Stomach (tissue), 9 donors: ENCODE results near the gene ZGRF1. TPM values are rescaled to one million over a fixed set of nuclear protein-coding genes. Genes with fewer than 3 reads are reported as not detected.
A peak's percentile ranks its signal among the peaks of the same experiment; 100 is the strongest.

Experiments
- DNase-seq, 2 donors: peaks; one replicate each; pipeline versions ENCODE4 v3.0.0 to v3.0.0-alpha.2; 2013 to 2019
- H3K27ac ChIP-seq, 5 donors: fragments of 200-600 bp in 4 of 5; sonication (generic) in 4 of 5; one replicate each; pipeline ENCODE4 v1.5.1; 2013 to 2019; ENCODE audit warnings: mild to moderate bottlenecking in 1 of 5, moderate library complexity in 1 of 5
- H3K27me3 ChIP-seq, 3 donors: fragments of 200-600 bp; sonication (generic); one replicate each; pipeline ENCODE4 v1.5.1; 2017 to 2019; ENCODE audit warnings: mixed run types in 1 of 3
- H3K36me3 ChIP-seq, 4 donors: fragments of 200-600 bp; sonication (generic); 1 replicate in 3 of 4; 2 replicates in 1 of 4; pipeline ENCODE4 v1.5.1; 2016 to 2019
- H3K4me1 ChIP-seq, 4 donors: fragments of 200-600 bp; sonication (generic); one replicate each; pipeline ENCODE4 v1.5.1; 2016 to 2019
- H3K4me3 ChIP-seq, 4 donors: fragments of 200-600 bp; sonication (generic) in 3 of 4; one replicate each; pipeline ENCODE4 v1.5.1; 2016 to 2019; ENCODE audit warnings: mild to moderate bottlenecking in 1 of 4
- H3K9me3 ChIP-seq, 4 donors: fragments of 200-600 bp; sonication (generic); one replicate each; pipeline ENCODE4 v1.5.1; 2016 to 2019
- EP300 ChIP-seq: sonication (generic); formaldehyde crosslinking; IDR thresholded peaks from one replicate; pipeline ENCODE4 v1.6.1; 2017; ENCODE audit warnings: antibody characterized with exemption
- POLR2A ChIP-seq, 4 donors: fragments of 450-650 bp; IDR thresholded peaks; one replicate each; pipeline ENCODE4 v1.6.1; 2016; ENCODE audit warnings: antibody characterized with exemption in 4 of 4, control low read depth in 2 of 4, mild to moderate bottlenecking in 1 of 4, moderate library complexity in 1 of 4
- POLR2AphosphoS5 ChIP-seq, 3 donors: sonication (generic); formaldehyde crosslinking; IDR thresholded peaks; one replicate each; pipeline ENCODE4 v1.6.1; 2016; ENCODE audit warnings: antibody characterized with exemption in 3 of 3
- WGBS, 5 donors: extraction: QIAGEN DNeasy Blood & Tissue Kit in 3 of 5; methylation state at CpG; one replicate each; pipeline versions ENCODE4 v1.1.5 to v1.1.7; 2013 to 2018; 5-methylcytosine and 5-hydroxymethylcytosine counted together
- intact Hi-C: fragments of 100-400 bp; cut with DNase I; formaldehyde crosslinking; loops from one replicate; pipeline ENCODE4 v1.15.1; 2023; ENCODE audit warnings: low total_unique reads
- polyA plus RNA-seq, 3 donors: library from polyadenylated mRNA; stranded (reverse); fragments of 200-250 nt; gene quantifications; one replicate each; pipeline ENCODE4 v1.2.3, GENCODE V29; 2013
- total RNA-seq, 5 donors: library from RNA; depleted of rRNA; stranded (reverse); fragments of >200 nt; gene quantifications; one replicate each; pipeline versions ENCODE4 v1.1.0 to v1.2.3, GENCODE V29; 2014 to 2016
- TF ChIP-seq, protein P1 (sequence below), 7 experiments: fragments of 450-650 bp in 4 of 7; fragments of 200-600 bp in 3 of 7; sonication (generic) in 3 of 7; IDR thresholded peaks; one replicate each; pipeline ENCODE4 v1.5.1; 2016 to 2019; ENCODE audit warnings: antibody characterized with exemption in 7 of 7, control low read depth in 2 of 7, mild to moderate bottlenecking in 1 of 7
- donor health status: healthy with polysubstance abuse.
- donor health status: Bipolar disorder and iron deficiency.
- donor health status: healthy.

Gene ZGRF1
- total and polyA plus RNA-seq, 8 donors, result 0.46 to 20.6 (median 3.0) TPM

DNA sequence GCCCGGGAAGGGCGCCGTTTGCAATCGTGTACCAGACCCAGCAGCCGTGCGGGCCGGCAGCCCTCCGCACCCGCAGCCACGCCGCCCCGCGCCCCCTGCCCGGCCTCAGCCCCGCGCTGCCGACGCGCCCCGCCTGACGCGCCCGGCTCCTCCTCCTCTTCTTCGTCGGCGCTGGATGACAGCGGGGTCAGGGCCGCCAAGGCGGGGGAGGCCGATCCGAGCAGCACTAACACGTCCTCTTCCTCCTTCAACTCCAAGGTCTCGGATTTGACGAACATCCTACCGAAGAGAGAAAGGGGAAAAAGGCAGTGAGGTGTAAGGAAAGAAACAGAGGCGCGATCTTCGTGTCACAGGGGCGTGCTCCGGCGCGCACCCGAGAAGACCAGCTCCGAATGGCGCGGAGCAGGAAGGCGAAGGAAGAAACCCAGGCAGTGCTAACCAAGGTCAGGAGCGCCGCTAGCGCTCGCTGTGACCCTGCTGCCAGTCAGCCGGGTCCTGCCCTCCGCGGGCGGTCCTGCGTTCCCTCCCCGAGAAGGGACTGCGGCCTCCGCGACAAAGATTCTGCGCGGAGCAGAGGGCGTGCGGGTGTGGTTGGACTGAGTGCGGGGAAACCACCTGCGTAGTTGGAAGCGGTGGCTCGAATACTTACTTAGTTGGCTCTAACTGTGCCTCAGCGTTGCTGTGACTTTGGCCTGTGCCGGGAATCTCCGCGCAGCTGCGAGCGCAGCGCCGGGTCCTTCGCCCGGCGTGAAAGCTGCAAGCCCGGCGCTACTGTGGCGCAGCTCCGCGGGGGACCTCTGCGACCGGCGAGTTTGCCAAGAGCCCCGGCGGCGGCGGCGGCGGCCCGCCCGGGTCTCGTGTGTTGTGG is 121.3 kb downstream of the ZGRF1 start:
- WGBS, 5 donors, result 0 to 1% (median 1%) methylated on average over 61 to 96 of the region's 96 CpGs
- H3K4me1 ChIP-seq, result peaks cover 42 to 56% (median 47%) of the 10 kb centered on the region in 4 donors
- DNase-seq, result peak in 1 of 2 donors; percentile 66
- H3K4me3 ChIP-seq, result peak overlapping the region; percentile 42 to 68 (median 56)
- intact Hi-C loops, result no loop called here
- TF ChIP-seq, protein P1, sequence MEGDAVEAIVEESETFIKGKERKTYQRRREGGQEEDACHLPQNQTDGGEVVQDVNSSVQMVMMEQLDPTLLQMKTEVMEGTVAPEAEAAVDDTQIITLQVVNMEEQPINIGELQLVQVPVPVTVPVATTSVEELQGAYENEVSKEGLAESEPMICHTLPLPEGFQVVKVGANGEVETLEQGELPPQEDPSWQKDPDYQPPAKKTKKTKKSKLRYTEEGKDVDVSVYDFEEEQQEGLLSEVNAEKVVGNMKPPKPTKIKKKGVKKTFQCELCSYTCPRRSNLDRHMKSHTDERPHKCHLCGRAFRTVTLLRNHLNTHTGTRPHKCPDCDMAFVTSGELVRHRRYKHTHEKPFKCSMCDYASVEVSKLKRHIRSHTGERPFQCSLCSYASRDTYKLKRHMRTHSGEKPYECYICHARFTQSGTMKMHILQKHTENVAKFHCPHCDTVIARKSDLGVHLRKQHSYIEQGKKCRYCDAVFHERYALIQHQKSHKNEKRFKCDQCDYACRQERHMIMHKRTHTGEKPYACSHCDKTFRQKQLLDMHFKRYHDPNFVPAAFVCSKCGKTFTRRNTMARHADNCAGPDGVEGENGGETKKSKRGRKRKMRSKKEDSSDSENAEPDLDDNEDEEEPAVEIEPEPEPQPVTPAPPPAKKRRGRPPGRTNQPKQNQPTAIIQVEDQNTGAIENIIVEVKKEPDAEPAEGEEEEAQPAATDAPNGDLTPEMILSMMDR (IDR thresholded peaks at IDR 0.05), result no peak
- TF ChIP-seq EP300 (no peak), POLR2A (IDR thresholded peaks at IDR 0.05) (no peak), POLR2AphosphoS5 (IDR thresholded peaks at IDR 0.05) (no peak)
- peaks cover 0 to 19% (median 11%) of the 10 kb centered on the region in 4 donors for H3K9me3 ChIP-seq
- H3K27ac ChIP-seq, result no peak overlapping the region
- H3K36me3 ChIP-seq, result no peaks in the 10 kb centered on the region
- H3K27me3 ChIP-seq, result peaks cover 52 to 100% (median 96%) of the 10 kb centered on the region in 3 donors

DNA sequence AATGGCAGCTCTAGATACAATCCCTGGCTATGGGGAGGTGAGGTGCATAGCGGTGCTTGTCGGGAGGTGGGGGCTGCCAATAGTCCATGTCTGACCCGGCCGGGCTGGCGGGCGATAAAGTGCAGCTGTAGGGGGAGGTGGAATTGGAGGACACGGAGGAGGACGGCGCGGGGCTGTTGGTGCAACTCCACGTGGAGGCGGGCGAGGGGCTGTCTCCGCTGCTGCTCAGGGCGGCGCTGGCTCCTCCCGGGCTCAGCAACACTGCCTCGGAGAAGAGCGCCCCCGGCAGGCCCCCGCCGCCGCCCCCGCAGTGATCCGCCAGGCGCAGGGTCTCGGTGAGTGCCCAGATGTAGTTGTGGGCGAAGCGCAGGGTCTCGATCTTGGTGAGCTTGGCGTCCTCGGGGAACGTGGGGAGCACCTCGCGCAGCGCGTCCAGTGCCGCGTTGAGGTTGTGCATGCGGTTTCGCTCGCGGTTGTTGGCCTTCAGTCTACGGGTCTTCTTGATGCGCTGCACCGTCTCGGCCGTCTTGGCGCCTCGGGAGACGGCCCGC is 122.0 kb downstream of the ZGRF1 start:
- intact Hi-C loops, result no loop called here
- peaks cover 48 to 100% (median 96%) of the 10 kb centered on the region in 3 donors for H3K27me3 ChIP-seq
- peak overlapping the region; percentile 42 to 68 (median 56) for H3K4me3 ChIP-seq
- no peaks in the 10 kb centered on the region for H3K36me3 ChIP-seq
- DNase-seq, result no peak
- H3K9me3 ChIP-seq, result peaks cover 0 to 12% (median 6%) of the 10 kb centered on the region in 4 donors
- peaks cover 49 to 59% (median 54%) of the 10 kb centered on the region in 4 donors for H3K4me1 ChIP-seq
- WGBS, 5 donors, result 3 to 10% (median 4%) methylated on average over 16 to 52 of the region's 52 CpGs
- TF ChIP-seq, protein P1 (IDR thresholded peaks at IDR 0.05), result no peak
- TF ChIP-seq POLR2A (IDR thresholded peaks at IDR 0.05), result no peak
- TF ChIP-seq EP300, result no peak
- no peak for TF ChIP-seq POLR2AphosphoS5 (IDR thresholded peaks at IDR 0.05)
- no peak overlapping the region for H3K27ac ChIP-seq

GRCh38 chr4:112513971-112514646 is 122.6 kb downstream of the ZGRF1 start:
- no peak for DNase-seq
- Histone ChIP-seq H3K36me3 (no peaks in the 10 kb centered on the region), H3K4me1 (peaks cover 55 to 65% (median 60%) of the 10 kb centered on the region in 4 donors), H3K4me3 (peak overlapping the region in 2 of 4 donors; percentile 65 to 68), H3K27me3 (peaks cover 42 to 100% (median 96%) of the 10 kb centered on the region in 3 donors), H3K9me3 (peaks cover 0 to 6% (median under 1%) of the 10 kb centered on the region in 4 donors), H3K27ac (no peak overlapping the region)
- intact Hi-C loops, result no loop called here
- WGBS, 5 donors, result 3 to 7% (median 5%) methylated on average over 15 of the region's 15 CpGs
- TF ChIP-seq EP300 (no peak), POLR2A (IDR thresholded peaks at IDR 0.05) (no peak), POLR2AphosphoS5 (IDR thresholded peaks at IDR 0.05) (no peak)
- TF ChIP-seq, protein P1 (IDR thresholded peaks at IDR 0.05), result no peak

DNA sequence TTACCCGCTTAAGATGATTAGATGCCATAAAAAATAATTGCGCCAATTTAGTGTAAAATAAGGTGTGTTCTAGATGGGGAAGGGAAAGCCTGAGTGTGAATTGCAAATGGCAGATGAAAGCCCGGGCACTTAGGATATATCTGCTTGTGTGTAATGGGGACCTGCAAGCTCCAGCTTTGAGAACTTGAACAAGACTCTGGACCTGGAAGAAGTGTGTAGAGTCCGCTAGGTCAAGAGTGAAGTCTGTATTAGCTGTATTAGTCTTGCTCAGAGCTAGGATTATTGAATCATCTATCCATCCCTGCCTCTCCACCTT is 124.9 kb downstream of the ZGRF1 start:
- H3K27ac ChIP-seq, result no peak overlapping the region
- peaks cover 48 to 58% (median 53%) of the 10 kb centered on the region in 4 donors for H3K4me1 ChIP-seq
- H3K9me3 ChIP-seq, result peaks cover 0 to 6% (median 0%) of the 10 kb centered on the region in 4 donors
- no peaks in the 10 kb centered on the region for H3K36me3 ChIP-seq
- WGBS, 5 donors, result 41 to 55% (median 47%) methylated on average over 4 of the region's 4 CpGs
- peaks cover 30 to 100% (median 91%) of the 10 kb centered on the region in 3 donors for H3K27me3 ChIP-seq
- no peak for TF ChIP-seq POLR2A (IDR thresholded peaks at IDR 0.05)
- TF ChIP-seq, protein P1 (IDR thresholded peaks at IDR 0.05), result no peak
- TF ChIP-seq POLR2AphosphoS5 (IDR thresholded peaks at IDR 0.05), result no peak
- TF ChIP-seq EP300, result no peak
- no peak for DNase-seq
- H3K4me3 ChIP-seq, result no peak overlapping the region
- intact Hi-C loops, result no loop called here
